ENCODE measurements around the gene ECE1.
A peak's percentile ranks its signal among the peaks of the same experiment; 100 is the strongest.
"Not testable (repeated sequence)": the region's sequence is repeated elsewhere in the genome, so short reads cannot be mapped to it uniquely, and the experiment has no call there.

ECE1 gene

DNA sequence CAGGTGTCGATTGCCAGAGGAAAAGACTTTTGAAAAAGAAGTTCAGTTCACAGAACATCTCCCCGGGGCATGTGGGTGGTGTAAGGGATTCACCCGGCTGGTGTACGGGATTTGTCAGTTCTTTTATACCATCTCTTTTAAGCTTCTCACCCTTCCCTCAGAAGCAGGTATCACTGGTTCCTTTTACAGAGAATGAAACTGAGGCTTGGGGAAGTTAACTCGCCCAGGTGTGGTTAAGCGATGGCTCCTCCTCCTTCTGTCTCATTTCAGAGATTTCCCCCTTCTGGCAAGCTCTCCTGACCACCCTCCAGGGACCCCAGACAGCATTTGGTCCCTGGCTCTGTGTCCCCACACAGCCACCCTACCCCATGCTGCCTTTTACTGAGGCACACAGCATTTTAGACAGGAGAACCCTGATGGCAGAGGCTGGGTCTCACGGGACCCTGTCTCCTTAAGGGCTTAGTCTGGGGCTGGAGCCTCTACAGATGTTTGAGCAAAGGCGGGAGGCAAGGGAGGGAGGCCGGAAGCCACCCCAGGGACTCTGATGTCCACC, 2.8 kb upstream of the ECE1 start:
- DNase-seq (ENCODE audit: low read depth, low spot score) = no peak

DNA sequence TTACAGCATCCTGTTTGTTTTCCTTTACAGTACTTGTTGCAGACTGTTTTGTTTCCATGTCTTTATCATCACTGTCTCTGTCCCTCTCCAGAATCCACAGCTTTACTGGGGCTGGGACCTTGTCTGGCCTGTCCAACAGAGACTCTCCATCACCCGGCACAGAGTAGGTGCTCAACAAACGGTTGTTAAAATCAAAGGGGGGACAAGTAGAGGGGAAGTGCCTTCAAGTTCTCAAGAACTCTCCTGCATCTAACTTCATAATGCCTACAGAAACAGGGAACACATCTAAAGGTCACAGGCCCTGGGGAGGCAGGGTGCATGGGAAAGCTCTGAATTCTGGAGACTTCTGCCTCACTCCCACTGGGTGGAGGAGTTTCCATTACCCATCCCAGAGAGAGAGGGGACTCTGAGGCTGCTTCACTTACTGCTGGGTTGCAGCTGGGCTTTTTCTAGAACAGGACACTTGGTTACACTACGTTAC, 2.3 kb upstream of the ECE1 start:
- DNase-seq (ENCODE audit: low read depth, low spot score) = no peak

DNA sequence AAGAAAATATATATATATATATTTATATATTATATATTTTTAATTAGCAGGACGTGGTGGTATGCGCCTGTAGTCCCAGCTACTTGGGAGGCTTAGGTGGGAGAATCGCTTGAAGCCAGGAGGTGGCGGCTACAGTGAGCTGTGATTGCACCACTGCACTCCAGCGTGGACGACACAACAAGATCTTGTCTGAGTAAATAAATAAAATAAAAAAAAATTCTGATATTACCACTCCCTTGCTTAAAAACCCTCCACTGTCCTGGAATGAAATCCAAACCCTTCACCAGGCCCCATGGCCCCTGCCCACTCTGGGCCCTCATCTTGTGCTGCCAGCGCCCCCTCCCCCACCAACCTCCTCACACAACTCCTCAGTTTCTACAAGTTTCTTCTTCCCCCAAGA, 1.7 kb upstream of the ECE1 start:
- DNase-seq (ENCODE audit: low read depth, low spot score) = no peak

DNA sequence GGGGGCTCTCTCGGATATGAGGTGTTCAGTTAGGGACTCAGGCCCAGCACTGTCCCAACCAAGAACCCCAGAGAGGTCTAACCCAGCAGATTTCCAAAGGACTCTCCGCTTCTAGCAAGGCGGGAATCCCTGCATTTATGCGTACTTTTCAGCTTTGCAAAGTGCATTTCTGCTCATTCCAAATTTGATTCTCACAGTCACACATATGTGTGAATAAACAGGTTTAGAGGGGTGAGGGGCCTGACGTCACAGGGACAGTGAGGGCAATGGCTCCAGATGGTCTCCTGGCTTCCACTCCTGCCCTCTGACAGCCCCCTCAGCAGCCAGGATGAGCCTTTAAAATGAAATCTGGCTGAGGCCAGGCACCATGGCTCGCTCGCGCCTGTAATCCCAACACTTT, 921 bp upstream of the ECE1 start:
- DNase-seq (ENCODE audit: low read depth, low spot score) = no peak

DNA sequence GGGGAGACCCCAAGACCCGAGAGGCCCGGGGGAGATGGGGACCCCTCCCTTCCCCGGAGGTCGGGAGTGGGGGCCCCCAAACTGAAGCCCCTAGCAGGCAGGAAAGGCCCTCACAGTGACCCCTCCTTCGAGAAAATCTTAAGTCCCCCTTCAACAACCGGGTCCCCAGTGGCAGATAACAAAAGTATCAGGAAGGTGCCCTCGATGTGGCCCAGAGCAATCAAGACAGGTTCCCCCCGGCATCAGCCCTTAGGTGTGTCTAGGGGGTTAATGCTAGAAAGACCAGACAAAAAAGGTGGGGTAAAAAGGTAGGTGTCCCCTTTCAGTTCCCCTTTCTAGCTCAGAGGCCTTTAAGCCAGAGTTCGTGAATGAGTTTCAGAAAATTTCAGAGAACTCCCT, 282 bp upstream of the ECE1 start:
- no peak for DNase-seq (ENCODE audit: low read depth, low spot score)

DNA sequence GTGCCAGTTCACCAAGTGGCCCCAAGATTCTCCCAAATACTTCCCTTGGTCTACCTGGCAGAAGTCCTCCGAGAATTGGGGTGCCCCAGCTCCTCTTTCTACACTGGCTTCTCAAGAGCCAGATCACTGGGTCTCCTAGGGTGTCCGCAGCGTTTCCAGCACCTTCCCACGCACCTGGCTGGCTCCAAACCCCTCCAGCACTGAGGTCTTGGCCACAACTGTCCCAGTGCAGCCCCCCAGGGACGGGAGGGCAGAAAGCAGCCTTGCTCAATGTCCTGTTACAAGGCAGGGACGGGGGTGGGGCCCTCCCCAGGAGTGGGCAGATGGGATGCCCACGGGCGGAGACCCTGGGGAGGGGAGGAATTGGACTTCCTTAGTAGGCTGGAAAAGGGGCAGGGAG, 1.1 kb downstream of the ECE1 start:
- no peak for DNase-seq (ENCODE audit: low read depth, low spot score)

DNA sequence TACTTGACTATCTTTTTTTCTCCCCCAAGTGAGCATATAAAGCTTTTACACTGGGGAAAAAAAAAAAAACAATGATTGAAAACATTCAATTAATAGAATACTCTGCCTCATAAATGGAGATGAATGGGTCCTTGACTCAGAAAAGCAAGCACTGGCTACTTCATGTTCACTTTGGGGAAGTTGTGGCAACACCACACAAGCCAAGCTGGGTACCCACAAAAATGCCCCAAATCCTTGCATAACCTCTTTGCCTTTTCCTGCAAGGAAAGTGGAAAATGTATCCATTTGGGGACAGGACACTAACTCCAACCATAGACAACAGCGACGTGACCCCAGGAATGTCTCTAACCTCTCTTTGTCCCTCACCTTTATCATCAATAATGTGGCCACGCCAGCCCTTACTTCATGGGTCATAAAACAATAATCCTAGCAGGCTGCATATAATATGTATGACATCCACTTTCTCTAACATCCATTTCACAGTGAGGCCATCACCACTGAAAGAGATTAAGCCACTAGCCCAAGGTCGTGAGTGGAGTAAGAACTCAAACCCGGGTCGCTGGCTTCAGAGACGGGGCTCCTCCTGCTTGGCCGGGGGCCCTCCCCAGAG, 2.3 kb downstream of the ECE1 start:
- no peak for DNase-seq (ENCODE audit: low read depth, low spot score)

DNA sequence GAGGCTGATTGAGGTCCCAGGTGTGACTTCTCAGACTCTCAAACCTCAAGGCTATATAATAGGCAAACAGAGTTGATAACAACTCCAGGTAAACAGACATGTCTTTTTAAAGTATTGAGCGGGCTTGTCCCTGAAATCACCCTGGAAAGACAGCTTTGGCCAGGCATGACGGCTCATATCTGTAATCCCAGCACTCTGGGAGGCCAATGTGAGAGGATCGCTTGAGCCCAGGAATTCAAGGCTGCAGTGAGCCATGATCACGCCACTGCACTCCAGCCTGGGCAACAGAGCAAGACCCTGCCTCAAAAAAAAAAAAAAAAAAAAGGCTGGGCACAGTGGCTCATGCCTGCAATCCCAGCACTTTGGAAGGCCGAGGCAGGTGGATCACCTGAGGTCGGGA, 4.9 kb downstream of the ECE1 start:
- DNase-seq (ENCODE audit: low read depth, low spot score) = not testable (repeated sequence)

DNA sequence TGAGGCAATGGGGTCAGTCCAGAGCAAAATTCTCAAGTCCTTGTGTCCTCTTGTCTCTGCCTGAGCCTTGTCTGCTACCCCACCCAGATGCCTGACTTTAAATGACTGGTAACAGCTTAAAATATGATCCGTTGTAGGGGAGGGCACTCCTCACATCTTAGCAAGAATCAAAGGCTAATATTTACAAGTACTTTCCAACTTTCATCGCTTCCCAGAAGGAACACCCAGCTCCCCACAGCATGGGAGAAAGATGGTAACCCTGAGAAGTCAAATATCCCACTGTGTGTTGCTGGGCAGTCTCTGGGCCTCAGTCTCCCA, 5.2 kb downstream of the ECE1 start:
- no peak for DNase-seq (ENCODE audit: low read depth, low spot score)

DNA sequence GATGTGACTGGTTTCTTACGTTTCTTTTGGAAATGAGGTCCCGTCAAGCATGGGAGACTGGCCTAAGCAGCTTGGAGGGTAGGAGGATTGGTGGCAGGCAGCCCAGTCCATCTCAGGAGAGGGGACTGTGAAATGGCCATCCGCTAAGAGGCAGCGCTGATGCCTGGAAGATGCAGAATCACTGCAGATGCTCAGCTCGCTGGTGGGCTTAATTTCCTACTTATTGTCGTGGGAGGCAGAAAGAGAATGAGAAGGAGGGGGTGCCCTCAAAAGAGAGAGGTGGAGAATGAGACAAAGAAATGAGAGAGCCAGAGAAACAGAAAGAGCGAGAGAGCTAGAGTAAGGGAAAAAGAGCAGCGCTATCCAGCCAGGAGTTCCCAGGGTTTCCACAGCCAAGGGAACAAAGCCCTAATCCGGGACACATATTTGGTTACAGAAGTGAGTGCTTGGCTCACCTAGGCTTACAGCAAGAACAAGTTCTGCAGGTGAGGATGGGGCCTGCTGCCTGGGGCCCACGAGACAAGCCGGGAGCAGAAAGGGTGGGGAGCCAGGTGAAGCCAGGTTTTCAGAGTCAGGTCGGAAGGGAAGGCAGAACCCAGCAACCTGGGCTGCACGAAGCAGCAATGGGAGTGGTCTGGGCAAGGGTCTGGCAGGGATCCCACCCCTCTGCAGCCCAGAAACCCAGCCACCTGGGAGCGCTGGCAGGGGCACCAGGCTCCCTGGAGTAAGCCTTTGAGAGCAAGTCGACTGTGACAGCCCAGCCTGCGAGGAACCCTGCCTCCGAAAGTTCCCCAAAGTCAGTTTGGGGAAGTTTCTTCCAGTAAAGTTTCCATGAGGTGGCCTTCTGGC, 5.8 kb downstream of the ECE1 start:
- no peak for DNase-seq (ENCODE audit: low read depth, low spot score)

DNA sequence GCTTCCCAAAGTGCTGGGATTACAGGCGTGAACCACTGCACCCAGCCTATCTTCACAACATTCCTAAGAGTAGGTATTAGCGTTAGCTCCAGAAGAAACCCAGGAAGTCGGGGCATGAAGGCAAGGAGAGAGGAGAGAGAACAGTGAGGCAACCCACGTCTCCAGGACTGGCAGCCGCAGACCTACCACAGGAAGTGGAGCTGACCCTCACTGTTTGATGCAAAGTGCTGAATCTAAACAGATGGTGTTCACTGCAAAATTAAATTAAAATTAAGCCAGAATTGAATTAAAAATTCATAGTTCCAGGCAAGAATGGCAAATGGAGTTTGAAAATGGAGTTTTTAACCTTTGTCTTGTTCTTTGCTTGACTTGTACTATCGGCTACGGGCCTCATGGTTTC, 6.7 kb downstream of the ECE1 start:
- no peak for DNase-seq (ENCODE audit: low read depth, low spot score)

DNA sequence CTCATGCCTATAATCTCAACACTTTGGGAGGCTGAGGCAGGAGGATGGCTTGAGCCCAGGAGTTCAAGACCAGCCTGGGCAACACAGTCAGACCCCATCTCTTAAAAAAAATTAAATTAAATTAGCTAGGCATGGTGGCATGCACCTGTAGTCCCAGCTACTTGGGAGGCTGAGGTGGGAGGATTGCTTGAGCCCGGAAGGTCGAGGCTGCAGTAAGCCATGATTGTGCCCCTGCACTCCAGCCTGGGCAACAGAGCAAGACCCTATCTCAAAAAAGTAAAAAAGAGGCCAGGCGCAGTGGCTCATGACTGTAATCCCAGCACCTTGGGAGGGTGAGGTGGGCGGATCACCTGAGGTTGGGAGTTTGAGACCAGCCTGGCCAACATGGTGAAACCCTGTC, 8.2 kb downstream of the ECE1 start:
- not testable (repeated sequence) for DNase-seq (ENCODE audit: low read depth, low spot score)

DNA sequence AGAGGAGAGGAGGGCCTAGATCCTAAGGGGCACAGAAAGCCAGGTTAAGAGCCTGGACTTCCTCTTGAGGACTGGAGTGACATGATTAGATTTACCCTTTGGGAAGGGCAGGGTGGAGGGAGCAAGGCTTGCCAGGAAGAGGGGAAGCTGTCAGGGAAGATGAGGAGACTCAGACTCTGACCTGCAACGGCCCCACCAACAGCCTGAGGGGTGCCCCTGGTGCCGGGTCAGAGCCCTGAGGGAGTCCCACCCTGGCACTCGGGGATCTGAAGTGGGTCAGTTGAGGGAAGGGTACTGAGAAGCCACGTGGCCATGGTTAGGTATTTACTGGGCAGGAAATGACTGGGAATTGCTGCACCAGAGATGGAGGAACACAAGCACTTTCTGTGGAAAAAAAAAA, 9.8 kb downstream of the ECE1 start:
- DNase-seq (ENCODE audit: low read depth, low spot score) = no peak

DNA sequence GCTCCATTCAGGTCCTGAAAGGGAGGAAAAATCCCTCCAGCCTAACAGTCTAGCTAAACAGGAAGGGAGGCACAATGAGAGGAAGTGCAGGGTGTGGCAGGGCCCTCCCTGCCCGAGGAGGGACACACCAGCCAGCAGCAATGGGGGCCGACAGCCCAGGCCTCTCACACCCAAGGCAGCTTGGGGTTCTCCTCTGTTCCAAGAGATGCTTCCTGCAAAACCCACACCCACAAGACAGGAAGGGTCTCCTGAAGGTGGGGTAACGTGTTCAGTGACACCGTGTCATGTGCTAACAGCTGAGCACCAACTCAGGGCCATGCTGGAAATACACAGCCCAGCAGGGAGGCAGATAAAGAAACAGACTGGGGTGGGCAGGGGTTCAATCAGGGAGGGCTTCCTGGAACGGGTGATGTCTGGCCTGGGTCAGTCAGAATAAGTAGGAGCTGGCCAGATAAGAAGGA, 10.2 kb downstream of the ECE1 start:
- DNase-seq (ENCODE audit: low read depth, low spot score) = no peak

DNA sequence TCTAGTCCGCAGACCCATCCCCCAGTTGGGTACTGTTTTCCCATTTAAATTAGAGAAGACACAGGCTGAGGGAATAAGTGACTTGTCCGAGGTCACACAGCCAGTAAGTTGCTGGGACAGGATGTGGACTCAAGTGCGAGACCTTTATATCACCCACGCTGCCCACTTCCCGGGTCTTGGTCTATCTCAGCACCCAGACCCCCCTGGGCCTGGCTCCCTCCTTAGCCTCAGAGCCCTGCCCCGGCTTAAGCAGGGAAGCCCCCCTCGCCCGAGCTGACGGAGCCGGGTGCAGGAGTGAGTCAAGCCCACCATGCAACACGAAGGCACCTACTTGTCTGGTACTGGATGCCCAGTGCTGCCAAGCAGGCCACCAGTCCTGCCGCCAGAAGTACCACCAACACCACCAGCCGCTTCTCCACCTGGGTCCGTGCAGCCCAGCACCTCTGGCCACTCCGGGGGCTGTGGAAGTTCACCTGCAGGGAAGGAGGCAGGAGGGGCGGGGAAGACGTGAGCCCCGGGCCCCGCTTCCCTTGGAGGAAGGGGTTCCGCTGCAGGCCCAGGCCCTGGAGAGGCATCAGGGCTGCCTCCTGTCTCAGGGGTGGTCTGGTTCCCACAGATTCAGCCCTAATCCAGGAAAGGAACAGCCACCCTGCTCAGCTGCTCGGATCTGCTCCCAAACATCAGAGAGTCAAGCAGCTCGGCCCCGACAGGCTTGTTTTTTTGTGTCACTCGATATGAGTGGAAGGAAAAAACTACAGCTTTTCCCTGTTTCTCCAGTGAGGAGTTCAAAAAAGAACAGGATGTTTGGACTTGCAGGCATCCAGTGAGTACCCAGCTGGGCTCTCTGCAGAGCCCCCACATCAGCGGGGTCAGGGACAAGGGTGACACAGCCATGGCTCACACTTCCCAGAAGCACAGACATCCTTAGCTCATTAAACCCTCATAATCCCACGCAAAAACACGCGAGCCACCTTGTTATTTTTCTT, 11.1 kb downstream of the ECE1 start:
- no peak for DNase-seq (ENCODE audit: low read depth, low spot score)

DNA sequence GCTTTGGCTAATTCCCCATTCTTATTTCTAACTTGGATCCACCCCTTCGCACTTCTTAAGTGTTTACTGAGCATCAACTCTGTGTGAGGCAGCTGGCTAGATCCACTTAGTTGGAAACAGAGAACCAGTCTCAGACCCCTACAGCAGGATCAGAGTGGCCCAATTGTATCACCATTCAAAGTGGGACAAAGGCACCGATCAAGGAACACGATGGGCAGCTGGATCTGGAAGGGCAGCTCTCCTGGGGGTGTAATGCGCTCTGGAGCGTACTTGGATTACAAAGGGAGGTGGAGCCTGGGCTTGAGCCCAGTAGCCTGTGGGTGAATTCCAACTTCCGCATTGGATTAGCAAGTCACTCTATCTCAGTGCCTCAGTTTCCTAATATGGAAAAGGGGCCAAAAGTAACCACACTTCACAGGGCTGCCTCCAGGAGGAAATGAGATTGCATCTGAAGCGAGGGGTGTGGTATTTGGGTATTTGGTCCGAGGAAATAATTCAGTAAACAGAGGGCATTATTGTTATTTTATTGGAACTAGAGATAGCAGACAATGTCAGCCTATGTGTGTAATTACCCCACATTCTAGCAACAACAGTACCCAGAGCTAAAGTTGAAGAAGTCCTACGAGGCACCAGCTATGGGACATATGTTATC, 11.9 kb downstream of the ECE1 start:
- no peak for DNase-seq (ENCODE audit: low read depth, low spot score)

DNA sequence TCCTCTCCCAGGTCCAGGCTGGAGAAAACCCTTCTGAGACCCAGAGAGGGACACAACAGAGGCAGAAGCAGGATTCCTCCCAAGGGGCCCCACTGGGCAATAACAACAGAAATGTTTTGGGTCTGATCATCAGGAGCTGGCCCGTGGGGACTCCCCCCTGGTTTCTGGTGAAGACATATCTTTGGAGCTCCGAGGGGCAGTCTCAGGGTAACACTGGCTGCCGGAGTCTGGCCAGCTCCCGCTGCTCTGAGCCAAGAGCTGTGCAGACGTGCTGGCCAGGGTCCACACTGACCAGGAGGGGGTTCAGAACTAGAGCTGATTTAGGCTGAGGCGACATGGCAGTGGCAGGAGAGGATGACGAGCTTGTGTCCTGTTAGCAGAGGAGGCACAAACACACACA, 13.1 kb downstream of the ECE1 start:
- no peak for DNase-seq (ENCODE audit: low read depth, low spot score)

DNA sequence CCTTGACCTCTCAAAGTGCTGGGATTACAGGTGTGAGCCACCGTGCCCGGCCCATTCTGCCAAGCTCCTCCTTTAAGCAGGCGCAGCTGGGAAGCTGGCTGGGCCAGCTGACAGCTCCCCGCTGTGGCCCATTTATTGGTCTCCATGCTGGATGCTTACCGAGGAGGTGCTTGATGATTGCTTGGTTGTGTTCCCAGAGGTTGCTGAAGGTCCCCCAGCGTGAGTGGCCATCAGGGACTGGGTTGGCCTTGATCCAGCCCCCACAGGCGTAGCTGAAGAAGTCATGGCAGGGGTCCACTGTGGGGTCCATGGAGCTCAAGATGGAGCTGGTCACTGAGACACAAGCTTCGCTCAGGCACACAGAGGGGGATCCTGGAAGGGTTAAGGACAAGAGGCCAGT, 17.7 kb downstream of the ECE1 start:
- DNase-seq (ENCODE audit: low read depth, low spot score) = no peak

DNA sequence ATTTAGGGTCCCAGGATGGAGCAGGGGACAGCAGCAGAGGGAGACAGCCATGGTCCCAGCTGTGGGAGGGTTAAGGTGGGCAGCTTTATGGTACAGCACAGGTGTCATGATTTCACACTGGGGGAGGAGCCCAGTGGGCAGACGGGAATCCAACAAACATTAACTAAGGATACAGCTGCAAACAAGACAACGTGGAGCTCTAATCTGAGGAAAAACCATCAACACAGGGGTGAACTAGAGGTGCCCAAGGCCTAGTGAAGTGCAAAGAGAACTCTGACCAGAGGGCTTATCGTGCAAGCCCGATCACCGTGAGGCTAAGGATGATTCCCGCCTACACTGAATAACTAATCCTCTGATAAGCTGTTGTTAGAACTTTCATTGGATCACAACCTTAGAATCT, 18.7 kb downstream of the ECE1 start:
- no peak for DNase-seq (ENCODE audit: low read depth, low spot score)

DNA sequence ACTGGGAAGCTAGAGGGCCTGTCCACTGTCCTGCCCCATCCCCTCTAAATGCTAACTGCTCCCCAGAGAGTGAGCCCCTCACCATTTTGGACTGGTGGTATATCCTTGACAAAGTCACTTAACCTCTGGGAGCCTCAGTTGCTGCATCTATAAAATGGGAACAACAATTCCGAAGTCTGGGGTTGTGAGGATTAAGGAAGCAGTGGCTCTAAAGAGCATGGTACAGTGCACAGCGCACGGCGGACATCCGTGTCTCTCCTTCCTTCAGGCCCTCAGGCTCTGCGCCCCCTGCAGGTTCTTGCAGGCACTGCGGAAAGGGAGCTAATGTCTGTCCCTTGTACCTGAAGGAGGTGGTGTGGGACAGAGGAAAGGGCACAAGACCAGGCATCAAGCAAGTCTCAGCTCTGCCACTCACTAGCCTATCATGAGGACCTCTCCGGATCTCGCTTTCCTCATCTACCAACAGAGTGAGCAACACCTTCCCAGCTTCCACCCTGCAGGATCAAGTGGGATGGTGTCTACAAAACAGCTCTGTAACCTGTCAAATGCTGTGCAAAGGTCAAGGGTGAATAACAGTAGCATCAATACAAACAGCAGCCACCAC, 20.1 kb downstream of the ECE1 start:
- DNase-seq (ENCODE audit: low read depth, low spot score) = peak; percentile 61
